ENCODE measurements around the gene C17orf114.
A peak's percentile ranks its signal among the peaks of the same experiment; 100 is the strongest.

C17orf114 gene

DNA sequence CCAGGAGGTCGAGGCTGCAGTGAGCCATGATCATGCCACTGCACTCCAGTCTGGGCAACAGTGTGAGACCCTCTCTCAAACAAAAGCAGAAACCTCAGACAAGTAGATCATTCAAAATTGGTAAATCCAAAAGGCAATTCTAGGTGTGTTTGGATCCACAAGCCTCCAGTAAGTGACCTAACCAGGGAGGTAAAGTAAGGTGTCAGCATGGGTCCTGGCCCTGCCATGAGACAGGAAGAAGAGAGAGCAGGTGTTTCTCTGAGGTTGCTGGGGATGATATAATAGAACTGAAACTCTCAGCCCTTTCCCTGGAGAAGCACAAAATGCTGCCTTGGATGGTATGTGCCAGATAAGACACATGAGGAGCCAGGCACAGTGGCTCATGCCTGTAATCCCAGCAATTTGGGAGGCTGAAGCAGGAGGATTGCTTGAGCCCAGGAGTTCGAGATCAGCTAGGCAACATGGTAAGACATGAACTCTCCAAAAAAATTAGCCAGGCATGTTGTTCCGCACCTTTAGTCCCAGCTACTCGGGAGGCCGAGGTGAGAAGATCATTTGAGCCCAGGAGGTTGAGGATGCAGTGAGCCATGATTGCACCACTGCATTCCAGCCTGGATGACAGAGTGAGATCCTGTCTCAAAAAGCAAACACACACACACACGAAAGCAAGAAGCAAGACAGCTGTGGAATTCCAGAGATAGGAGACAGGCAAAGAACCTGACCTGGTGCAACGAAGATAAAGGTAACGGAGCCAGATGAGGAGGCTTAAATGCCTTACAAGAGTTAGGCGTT lies 24.0 kb downstream of the C17orf114 start (continued):
- TF ChIP-seq, protein P1, sequence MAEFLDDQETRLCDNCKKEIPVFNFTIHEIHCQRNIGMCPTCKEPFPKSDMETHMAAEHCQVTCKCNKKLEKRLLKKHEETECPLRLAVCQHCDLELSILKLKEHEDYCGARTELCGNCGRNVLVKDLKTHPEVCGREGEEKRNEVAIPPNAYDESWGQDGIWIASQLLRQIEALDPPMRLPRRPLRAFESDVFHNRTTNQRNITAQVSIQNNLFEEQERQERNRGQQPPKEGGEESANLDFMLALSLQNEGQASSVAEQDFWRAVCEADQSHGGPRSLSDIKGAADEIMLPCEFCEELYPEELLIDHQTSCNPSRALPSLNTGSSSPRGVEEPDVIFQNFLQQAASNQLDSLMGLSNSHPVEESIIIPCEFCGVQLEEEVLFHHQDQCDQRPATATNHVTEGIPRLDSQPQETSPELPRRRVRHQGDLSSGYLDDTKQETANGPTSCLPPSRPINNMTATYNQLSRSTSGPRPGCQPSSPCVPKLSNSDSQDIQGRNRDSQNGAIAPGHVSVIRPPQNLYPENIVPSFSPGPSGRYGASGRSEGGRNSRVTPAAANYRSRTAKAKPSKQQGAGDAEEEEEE (CRISPR knock-in tag; IDR thresholded peaks at IDR 0.05; ENCODE audit: borderline replicate concordance): no peak
- TF ChIP-seq ZHX2 (IDR thresholded peaks at IDR 0.05; ENCODE audit: low read depth) (no peak), ZHX2 (CRISPR knock-in tag; IDR thresholded peaks at IDR 0.05; ENCODE audit: borderline replicate concordance) (no peak), ZSCAN21 (CRISPR knock-in tag; IDR thresholded peaks at IDR 0.05; ENCODE audit: borderline replicate concordance) (0 out of 2 replicates have a peak, but pooled peaks have one; percentile 26), ZNF331 (CRISPR knock-in tag; IDR thresholded peaks at IDR 0.05) (peak; percentile 77; the same call in 1 of the 2 replicates), ZNF180 (CRISPR knock-in tag; IDR thresholded peaks at IDR 0.05; ENCODE audit: borderline replicate concordance, low read depth) (no peak), POLR2G (IDR thresholded peaks at IDR 0.05; ENCODE audit: low read depth, low read length) (peak; percentile 23; the same call in 1 of the 2 replicates), FOXJ3 (CRISPR knock-in tag; IDR thresholded peaks at IDR 0.05; ENCODE audit: borderline replicate concordance) (peak; percentile 68), SMC3 (IDR thresholded peaks at IDR 0.05; ENCODE audit: low read length) (peak; percentile 48), GABPB1 (CRISPR knock-in tag; IDR thresholded peaks at IDR 0.05) (peak; percentile 38; the same call in 1 of the 2 replicates), YY1 (IDR thresholded peaks at IDR 0.05; ENCODE audit: insufficient read depth, insufficient replicate concordance, low read depth, low read length) (no peak), SMAD1 (CRISPR knock-in tag; IDR thresholded peaks at IDR 0.05; ENCODE audit: borderline replicate concordance, low read depth) (no peak), MLX (CRISPR knock-in tag; IDR thresholded peaks at IDR 0.05) (0 out of 2 replicates have a peak, but pooled peaks have one; percentile 47), MIXL1 (CRISPR knock-in tag; IDR thresholded peaks at IDR 0.05) (peak; percentile 71), GZF1 (CRISPR knock-in tag; IDR thresholded peaks at IDR 0.05) (no peak), CBFB (CRISPR knock-in tag; IDR thresholded peaks at IDR 0.05) (peak; percentile 83; the same call in 1 of the 2 replicates), RNF2 (conservative IDR thresholded peaks at IDR 0.05; ENCODE audit: low read depth) (no peak)
- TF ChIP-seq, protein P2, sequence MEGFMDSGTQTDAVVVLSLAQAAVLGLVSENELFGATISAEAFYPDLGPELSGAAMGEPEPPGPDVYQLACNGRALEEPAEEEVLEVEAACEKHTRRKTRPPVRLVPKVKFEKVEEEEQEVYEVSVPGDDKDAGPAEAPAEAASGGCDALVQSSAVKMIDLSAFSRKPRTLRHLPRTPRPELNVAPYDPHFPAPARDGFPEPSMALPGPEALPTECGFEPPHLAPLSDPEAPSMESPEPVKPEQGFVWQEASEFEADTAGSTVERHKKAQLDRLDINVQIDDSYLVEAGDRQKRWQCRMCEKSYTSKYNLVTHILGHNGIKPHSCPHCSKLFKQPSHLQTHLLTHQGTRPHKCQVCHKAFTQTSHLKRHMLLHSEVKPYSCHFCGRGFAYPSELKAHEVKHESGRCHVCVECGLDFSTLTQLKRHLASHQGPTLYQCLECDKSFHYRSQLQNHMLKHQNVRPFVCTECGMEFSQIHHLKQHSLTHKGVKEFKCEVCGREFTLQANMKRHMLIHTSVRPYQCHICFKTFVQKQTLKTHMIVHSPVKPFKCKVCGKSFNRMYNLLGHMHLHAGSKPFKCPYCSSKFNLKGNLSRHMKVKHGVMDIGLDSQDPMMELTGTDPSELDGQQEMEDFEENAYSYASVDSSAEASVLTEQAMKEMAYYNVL (CRISPR knock-in tag; IDR thresholded peaks at IDR 0.05; ENCODE audit: borderline replicate concordance): peak; percentile 71; the same call in 1 of the 2 replicates
